ENCODE data around the gene MVB12B.

DNA sequence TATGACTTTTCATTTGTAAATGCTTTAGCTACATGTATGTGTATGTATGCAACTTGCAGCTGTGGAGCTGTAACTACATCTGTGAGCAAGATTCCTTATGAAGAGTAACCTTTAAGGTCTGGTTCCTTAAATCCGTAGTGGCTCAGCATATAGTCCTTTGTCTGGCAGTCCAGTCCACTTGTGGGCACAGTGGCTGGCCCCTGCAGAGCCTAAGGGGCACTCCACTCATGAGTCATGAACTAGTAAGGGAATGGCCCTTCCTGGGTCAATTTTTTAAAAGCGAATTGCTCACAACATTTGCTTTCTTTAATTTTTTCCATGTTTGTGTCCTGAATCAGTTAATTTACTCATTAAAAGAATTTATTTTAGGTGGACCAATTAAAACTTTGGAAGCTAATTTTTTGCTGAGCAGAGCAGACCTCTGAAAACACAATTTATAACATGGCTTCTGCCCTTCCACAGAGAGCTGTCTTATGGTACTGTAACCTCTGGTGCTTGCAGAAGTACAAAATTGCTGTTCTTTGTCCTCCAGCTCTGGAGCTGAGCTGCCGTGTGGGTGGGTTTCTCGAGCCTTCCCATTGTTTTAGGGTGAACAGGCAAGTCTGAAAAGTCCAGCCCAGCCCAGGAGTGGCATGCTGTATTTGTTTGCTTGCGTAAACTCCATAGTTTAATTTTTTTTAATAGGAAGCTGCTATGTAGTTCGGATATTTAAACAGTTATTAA lies 110.1 kb downstream of the MVB12B start:
- TF ChIP-seq POLR2A (IDR thresholded peaks at IDR 0.05; ENCODE audit: extremely low read depth, insufficient read length), result no peak
- TF ChIP-seq, protein P1, sequence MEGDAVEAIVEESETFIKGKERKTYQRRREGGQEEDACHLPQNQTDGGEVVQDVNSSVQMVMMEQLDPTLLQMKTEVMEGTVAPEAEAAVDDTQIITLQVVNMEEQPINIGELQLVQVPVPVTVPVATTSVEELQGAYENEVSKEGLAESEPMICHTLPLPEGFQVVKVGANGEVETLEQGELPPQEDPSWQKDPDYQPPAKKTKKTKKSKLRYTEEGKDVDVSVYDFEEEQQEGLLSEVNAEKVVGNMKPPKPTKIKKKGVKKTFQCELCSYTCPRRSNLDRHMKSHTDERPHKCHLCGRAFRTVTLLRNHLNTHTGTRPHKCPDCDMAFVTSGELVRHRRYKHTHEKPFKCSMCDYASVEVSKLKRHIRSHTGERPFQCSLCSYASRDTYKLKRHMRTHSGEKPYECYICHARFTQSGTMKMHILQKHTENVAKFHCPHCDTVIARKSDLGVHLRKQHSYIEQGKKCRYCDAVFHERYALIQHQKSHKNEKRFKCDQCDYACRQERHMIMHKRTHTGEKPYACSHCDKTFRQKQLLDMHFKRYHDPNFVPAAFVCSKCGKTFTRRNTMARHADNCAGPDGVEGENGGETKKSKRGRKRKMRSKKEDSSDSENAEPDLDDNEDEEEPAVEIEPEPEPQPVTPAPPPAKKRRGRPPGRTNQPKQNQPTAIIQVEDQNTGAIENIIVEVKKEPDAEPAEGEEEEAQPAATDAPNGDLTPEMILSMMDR (IDR thresholded peaks at IDR 0.05; ENCODE audit: low read depth, low read length), result no peak
- TF ChIP-seq, protein P2, sequence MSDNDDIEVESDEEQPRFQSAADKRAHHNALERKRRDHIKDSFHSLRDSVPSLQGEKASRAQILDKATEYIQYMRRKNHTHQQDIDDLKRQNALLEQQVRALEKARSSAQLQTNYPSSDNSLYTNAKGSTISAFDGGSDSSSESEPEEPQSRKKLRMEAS (IDR thresholded peaks at IDR 0.05; ENCODE audit: low read depth, low read length), result no peak
- TF ChIP-seq MYC (IDR thresholded peaks at IDR 0.05; ENCODE audit: low read depth, low read length), result no peak
